ENCODE measurements around the gene ACKR3. TPM values are rescaled to one million over a fixed set of nuclear protein-coding genes. Genes with fewer than 3 reads are reported as not detected.
A peak's percentile ranks its signal among the peaks of the same experiment; 100 is the strongest.

The ACKR3 gene
- total RNA-seq, 1 experiment from 2014 or later: 19.6 TPM

DNA sequence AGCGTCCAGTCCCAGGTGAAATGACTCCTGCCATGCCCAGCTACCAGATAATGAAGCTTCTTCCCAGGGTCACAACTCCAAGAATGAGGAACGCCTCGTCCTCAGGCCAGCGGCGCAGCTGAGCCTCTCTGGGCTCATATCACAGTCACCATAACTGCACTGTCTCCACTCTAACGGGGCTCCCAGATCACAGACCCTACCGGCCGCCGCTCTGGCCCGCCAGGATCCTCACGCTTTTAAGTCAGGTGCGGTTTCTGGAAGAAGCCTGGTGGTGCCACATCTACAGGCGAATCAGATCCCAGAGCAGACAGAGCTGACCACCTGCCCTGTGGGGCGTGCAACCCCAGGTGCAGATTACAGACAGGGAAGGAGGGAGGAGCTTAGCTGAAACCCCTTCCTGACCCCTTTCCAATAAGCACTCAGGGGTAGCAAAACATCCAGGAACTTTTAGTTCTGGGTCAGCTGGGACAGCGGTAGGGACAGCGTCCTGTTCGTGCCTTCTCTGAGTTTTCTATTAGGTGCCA is 3.7 kb upstream of the ACKR3 start:
- POLR2A ChIA-PET (ENCODE audit: unreplicated experiment): no interaction called here
- no peaks in the 10 kb centered on the region for H3K9me3 ChIP-seq (ENCODE audit: insufficient read depth, low read depth)
- BruUV-seq (replicated peaks): no TSS peak
- H2AFZ ChIP-seq: no peak overlapping the region
- H3K27me3 ChIP-seq (ENCODE audit: insufficient read depth, low read depth): peaks cover 30% of the 10 kb centered on the region
- intact Hi-C loops (cut with micrococcal nuclease; ENCODE audit: unreplicated experiment): loop anchor here (5.0 kb wide), 1 partner anchor 54 kb away; no protein-coding TSS in a partner anchor
- no peak overlapping the region for H3K4me2 ChIP-seq
- H3K9me2 ChIP-seq (ENCODE audit: insufficient read depth): no peaks in the 10 kb centered on the region
- H3F3A ChIP-seq (ENCODE audit: insufficient read depth, low read depth): no peaks in the 10 kb centered on the region
- no peaks in the 10 kb centered on the region for H3K36me3 ChIP-seq (ENCODE audit: low read depth)
- no peak overlapping the region for H3K27ac ChIP-seq
- H4K20me1 ChIP-seq (ENCODE audit: insufficient read depth): no peaks in the 10 kb centered on the region
- CTCF ChIA-PET: no interaction called here
- TF ChIP-seq, protein P1, sequence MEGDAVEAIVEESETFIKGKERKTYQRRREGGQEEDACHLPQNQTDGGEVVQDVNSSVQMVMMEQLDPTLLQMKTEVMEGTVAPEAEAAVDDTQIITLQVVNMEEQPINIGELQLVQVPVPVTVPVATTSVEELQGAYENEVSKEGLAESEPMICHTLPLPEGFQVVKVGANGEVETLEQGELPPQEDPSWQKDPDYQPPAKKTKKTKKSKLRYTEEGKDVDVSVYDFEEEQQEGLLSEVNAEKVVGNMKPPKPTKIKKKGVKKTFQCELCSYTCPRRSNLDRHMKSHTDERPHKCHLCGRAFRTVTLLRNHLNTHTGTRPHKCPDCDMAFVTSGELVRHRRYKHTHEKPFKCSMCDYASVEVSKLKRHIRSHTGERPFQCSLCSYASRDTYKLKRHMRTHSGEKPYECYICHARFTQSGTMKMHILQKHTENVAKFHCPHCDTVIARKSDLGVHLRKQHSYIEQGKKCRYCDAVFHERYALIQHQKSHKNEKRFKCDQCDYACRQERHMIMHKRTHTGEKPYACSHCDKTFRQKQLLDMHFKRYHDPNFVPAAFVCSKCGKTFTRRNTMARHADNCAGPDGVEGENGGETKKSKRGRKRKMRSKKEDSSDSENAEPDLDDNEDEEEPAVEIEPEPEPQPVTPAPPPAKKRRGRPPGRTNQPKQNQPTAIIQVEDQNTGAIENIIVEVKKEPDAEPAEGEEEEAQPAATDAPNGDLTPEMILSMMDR (conservative IDR thresholded peaks at IDR 0.05): no peak
- no peak for TF ChIP-seq EZH2 (IDR thresholded peaks at IDR 0.05; ENCODE audit: low read depth)
- peaks cover 11% of the 10 kb centered on the region; the same call in 1 of the 2 replicates for H3K4me1 ChIP-seq (replicated peaks; ENCODE audit: insufficient read depth)
- no peaks in the 10 kb centered on the region for H3K79me2 ChIP-seq (ENCODE audit: low read depth)
- H3K4me3 ChIP-seq: no peak overlapping the region
- no peak for DNase-seq

DNA sequence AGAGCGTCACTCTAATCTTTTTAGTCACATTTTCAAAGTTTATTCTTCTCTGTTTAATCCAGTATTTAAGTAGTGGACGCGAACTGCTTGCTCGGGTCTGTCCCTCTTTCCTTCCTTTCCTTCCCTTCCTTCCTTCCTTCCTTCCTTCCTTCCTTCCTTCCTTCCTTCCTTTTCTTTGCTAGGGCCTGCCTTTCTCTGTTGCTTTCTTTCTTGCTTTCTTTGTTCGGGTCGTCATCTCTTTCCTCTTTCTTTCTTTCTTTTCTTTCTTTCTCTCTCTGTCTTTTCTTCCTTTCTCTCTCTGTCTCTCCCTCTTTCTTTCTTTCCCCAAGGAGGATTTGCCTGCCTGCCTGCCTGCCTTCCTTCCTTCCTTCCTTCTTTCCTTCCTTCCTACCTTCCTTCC is 3.0 kb upstream of the ACKR3 start:
- no peak for TF ChIP-seq EZH2 (IDR thresholded peaks at IDR 0.05; ENCODE audit: low read depth)
- TF ChIP-seq, protein P1 (conservative IDR thresholded peaks at IDR 0.05): no peak
- intact Hi-C loops (cut with micrococcal nuclease; ENCODE audit: unreplicated experiment): loop anchor here (5.0 kb wide), 1 partner anchor 54 kb away; no protein-coding TSS in a partner anchor
- Histone ChIP-seq H3K27ac (no peak overlapping the region), H3K4me2 (no peak overlapping the region), H3K27me3 (ENCODE audit: insufficient read depth, low read depth) (peaks cover 30% of the 10 kb centered on the region), H3K36me3 (ENCODE audit: low read depth) (no peaks in the 10 kb centered on the region), H2AFZ (no peak overlapping the region), H3K4me1 (replicated peaks; ENCODE audit: insufficient read depth) (peaks cover 11% of the 10 kb centered on the region; the same call in 1 of the 2 replicates), H3K4me3 (no peak overlapping the region), H4K20me1 (ENCODE audit: insufficient read depth) (no peaks in the 10 kb centered on the region), H3F3A (ENCODE audit: insufficient read depth, low read depth) (no peaks in the 10 kb centered on the region), H3K79me2 (ENCODE audit: low read depth) (no peaks in the 10 kb centered on the region), H3K9me3 (ENCODE audit: insufficient read depth, low read depth) (no peaks in the 10 kb centered on the region), H3K9me2 (ENCODE audit: insufficient read depth) (no peaks in the 10 kb centered on the region)
- POLR2A ChIA-PET (ENCODE audit: unreplicated experiment): no interaction called here
- CTCF ChIA-PET: no interaction called here
- DNase-seq: no peak
- no TSS peak for BruUV-seq (replicated peaks)

DNA sequence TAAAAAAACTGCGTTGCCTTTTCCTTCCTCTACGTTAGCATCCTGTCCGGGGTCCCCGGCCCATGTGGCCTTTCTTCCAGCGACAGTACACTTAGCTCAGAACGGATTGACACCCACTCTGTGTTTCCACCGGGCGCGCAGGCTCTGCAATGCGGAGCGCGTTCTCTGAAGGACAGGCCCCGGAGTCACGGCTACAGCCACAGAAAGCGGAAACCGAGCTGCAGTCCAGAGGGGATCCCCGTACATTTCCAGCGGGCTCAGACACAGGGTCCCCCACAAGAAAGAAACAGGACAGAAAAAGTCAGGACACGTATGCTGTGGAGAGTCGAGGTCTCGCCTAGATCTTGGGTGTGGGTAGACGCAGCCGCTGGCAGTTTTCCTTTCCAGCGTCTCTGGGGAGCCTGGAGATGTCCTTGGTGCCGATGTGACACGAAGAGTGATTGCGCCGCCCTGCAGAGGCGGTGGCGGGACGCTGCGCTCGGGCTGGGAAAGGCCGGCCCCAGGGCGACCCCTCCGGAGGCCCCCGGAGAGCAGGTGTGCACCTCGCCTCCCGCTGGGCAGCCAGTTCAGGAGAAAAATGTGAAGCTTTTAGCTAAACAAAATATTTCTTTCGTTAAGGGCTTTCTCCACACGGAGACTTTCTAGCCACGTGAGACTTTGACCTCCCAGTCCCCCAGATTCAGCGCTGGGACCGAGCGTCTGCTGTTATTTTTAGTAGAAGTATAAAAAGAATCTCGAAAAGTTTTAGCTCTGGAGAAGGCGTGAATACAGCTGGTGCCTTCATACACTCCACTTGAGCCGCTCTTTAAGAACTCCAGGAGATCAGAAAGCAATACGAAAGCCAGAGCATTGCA is 1.3 kb upstream of the ACKR3 start:
- peak overlapping the region; percentile 86 for H3K4me2 ChIP-seq

More for the DNA sequence above, 1.3 kb upstream of the ACKR3 start:
- peak overlapping the region; percentile 58 for H3K4me3 ChIP-seq
- no peaks in the 10 kb centered on the region for H3K79me2 ChIP-seq (ENCODE audit: low read depth)
- H3K27me3 ChIP-seq (ENCODE audit: insufficient read depth, low read depth): peaks cover 45% of the 10 kb centered on the region
- H4K20me1 ChIP-seq (ENCODE audit: insufficient read depth): no peaks in the 10 kb centered on the region; the same call in 1 of the 2 replicates
- TF ChIP-seq, protein P1 (conservative IDR thresholded peaks at IDR 0.05): no peak; the same call in 1 of the 2 replicates
- TF ChIP-seq EZH2 (IDR thresholded peaks at IDR 0.05; ENCODE audit: low read depth): no peak
- peak in 1 of 2 experiments; percentile 47 for DNase-seq
- no peak overlapping the region for H3K27ac ChIP-seq
- no peaks in the 10 kb centered on the region for H3F3A ChIP-seq (ENCODE audit: insufficient read depth, low read depth)
- H3K9me2 ChIP-seq (ENCODE audit: insufficient read depth): no peaks in the 10 kb centered on the region
- POLR2A ChIA-PET (ENCODE audit: unreplicated experiment): no interaction called here
- no peaks in the 10 kb centered on the region for H3K9me3 ChIP-seq (ENCODE audit: insufficient read depth, low read depth)
- peak overlapping the region; percentile 75 for H2AFZ ChIP-seq
- intact Hi-C loops (cut with micrococcal nuclease; ENCODE audit: unreplicated experiment): loop anchor here (2.0 to 5.0 kb wide), 3 partner anchors 56 to 215 kb away; no protein-coding TSS in a partner anchor
- H3K4me1 ChIP-seq (replicated peaks; ENCODE audit: insufficient read depth): peaks cover 11% of the 10 kb centered on the region; the same call in 1 of the 2 replicates
- CTCF ChIA-PET: interaction anchor here (1.6 kb wide), 1 partner anchor 56 kb away, joined by 12 read pairs; no protein-coding TSS in a partner anchor
- BruUV-seq (replicated peaks): no TSS peak
- no peaks in the 10 kb centered on the region for H3K36me3 ChIP-seq (ENCODE audit: low read depth)
